NCI-H146 treated with DMSO at 0.1 percent for 48 hours (cell line): ENCODE measurements around the gene ECHDC1.
"Not testable (repeated sequence)": the region's sequence is repeated elsewhere in the genome, so short reads cannot be mapped to it uniquely, and the experiment has no call there.

ENCODE experiments used
- DNase-seq: peaks from one replicate; lab custom pipeline; 2025; ENCODE audit not compliant: unreplicated experiment; lab: John Stamatoyannopoulos, UW

Gene ECHDC1

GRCh38 chr6:127342946-127343808 is at the start of gene ECHDC1:
ECHDC1 (minus strand) TSS chr6:127343609; CDS start chr6:127331028, 12,581 bp downstream.
- peak; percentile 87 for DNase-seq

GRCh38 chr6:127392301-127392700 is 48.9 kb upstream of the ECHDC1 start:
- DNase-seq: no peak

GRCh38 chr6:127391094-127391953 is 47.9 kb upstream of the ECHDC1 start:
- DNase-seq: no peak

GRCh38 chr6:127389706-127390105 is 46.3 kb upstream of the ECHDC1 start:
- no peak for DNase-seq

- DNase-seq: no peak
Observed at GRCh38 chr6:127385668-127386430, 42.4 kb upstream of the ECHDC1 start.

GRCh38 chr6:127384848-127385247 is 41.4 kb upstream of the ECHDC1 start:
- not testable (repeated sequence) for DNase-seq

- DNase-seq: no peak
Observed at GRCh38 chr6:127383988-127384387, 40.6 kb upstream of the ECHDC1 start.

- DNase-seq: no peak
Observed at GRCh38 chr6:127382413-127382812, 39.0 kb upstream of the ECHDC1 start.

GRCh38 chr6:127381384-127381783 is 38.0 kb upstream of the ECHDC1 start:
- no peak for DNase-seq

- no peak for DNase-seq
Observed at GRCh38 chr6:127376685-127377084, 33.3 kb upstream of the ECHDC1 start.

GRCh38 chr6:127367023-127367375 is 23.6 kb upstream of the ECHDC1 start:
- no peak for DNase-seq

GRCh38 chr6:127366282-127367022 is 23.0 kb upstream of the ECHDC1 start:
- DNase-seq: peak; percentile 30

GRCh38 chr6:127365874-127366273 is 22.5 kb upstream of the ECHDC1 start:
- no peak for DNase-seq

- no peak for DNase-seq
Observed at GRCh38 chr6:127352524-127352923, 9.1 kb upstream of the ECHDC1 start.

- DNase-seq: no peak
Observed at GRCh38 chr6:127349980-127350379, 6.6 kb upstream of the ECHDC1 start.

- no peak for DNase-seq
Observed at GRCh38 chr6:127348028-127348661, 4.7 kb upstream of the ECHDC1 start.

GRCh38 chr6:127347178-127347577 is 3.8 kb upstream of the ECHDC1 start:
- DNase-seq: no peak

- no peak for DNase-seq
Observed at GRCh38 chr6:127345521-127345920, 2.1 kb upstream of the ECHDC1 start.

GRCh38 chr6:127343809-127344659 is 625 bp upstream of the ECHDC1 start:
- peak; percentile 74 for DNase-seq
